CD4-positive, alpha-beta T cell treated with Interleukin-1 beta for 1 hour (primary cell): ENCODE measurements around the gene KANSL3.
"Not testable (repeated sequence)": the region's sequence is repeated elsewhere in the genome, so short reads cannot be mapped to it uniquely, and the experiment has no call there.

Experiments
- DNase-seq, 2 donors: peaks; one replicate each; pipeline ENCODE4 v3.0.0-alpha.2; 2020 to 2022

KANSL3 gene

DNA sequence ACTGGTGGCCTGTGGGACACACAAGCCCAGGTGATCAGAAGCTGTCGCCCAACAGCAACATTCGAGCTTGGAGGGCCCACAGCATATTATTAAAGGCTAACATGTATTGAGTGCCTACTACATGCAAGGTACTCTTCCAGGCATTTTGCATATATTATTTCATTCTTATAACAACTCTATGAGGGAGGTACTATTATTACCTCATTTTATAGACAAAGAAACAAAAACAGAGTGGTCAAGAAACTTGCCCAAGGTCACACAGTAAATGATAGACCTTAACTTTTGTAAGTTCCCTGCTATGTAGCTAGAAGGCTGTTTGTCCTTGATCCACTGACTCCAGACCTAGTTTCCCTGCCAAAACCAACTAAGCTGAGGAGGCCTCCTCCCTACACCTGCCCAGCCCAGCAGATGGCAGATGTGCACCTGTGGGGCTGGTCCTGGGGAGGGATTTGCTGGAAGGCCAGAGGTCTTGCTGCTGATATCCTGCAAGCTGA is 35.7 kb downstream of the KANSL3 start:
- DNase-seq: no peak

DNA sequence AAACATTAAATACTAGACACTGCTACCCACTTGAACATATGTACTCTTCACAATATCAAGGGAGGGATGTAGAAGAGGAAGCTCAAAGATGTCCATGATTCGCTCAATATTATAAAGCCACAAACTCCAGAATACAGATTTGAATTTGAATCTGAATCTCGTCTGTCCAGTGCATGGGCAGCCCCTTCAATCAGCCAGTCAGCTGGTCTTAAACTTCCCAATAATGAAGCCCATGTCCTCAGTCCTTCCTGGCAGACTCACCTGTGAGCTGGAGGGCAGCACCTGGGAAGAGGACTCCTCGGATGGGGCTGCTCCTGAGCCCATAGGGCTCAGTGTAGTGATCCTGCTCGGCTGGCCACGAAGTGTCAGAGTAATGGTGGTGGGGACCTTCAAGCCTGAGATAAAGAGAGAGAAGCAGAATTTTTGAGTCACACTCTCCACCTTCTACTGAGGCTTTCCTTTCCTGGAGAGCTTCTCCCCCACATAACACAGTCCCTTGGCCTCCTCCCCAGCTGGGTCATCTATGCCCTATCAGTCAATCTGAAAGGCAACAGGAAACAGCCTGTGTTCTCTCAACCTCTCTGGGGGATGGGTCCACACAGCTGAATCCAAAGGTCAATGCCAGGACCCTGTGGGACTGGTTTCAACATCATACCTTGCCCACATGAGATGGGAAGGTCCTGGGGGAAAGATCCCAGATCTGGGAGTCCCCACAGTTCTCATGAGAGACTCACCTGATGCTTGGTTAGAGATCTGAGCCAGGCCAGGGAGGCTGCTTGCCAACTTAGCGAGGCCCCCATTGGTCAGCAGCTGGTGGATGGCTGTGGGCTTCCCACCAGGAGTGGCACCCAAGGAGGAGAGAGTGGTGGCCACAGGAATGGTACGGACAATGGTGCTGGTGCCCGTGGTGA is 36.5 kb downstream of the KANSL3 start:
- DNase-seq: no peak

DNA sequence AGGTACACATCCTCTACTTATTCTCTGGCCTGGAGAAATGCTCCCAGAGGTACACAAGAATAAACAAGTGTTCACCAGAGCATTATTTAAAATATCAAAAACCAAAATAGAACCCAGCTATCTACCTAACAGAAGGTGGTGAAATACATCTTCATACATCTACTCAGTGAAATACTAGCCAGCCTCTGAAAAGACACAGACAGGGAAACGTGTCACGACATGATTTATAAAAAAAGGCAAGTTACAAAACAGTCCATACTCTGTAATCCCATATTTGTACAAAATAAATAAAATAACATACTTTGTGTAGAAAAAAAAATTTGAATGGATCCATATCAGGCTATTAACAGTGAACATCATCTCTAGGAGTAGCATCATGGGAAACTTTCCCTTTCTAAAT is 38.2 kb downstream of the KANSL3 start:
- no peak for DNase-seq

DNA sequence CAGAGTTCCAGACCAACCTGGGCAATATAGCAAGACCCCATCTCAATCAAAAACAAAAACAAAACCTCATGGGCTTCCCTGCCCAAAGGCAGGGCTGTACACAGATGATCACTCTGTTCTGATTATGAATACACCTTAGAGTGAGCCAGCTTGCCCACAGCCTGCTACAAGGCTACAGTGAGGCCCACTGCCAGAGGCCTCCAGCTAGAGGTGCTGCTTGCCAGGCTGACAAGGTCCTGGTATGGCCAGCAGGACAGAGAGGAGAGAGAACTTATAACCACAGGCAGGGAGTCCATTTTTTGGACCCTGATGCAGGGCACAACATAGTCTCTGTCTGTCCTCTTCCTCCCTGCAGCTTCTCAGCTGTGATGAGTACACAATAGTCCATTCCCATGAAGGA is 41.5 kb downstream of the KANSL3 start:
- DNase-seq: no peak

DNA sequence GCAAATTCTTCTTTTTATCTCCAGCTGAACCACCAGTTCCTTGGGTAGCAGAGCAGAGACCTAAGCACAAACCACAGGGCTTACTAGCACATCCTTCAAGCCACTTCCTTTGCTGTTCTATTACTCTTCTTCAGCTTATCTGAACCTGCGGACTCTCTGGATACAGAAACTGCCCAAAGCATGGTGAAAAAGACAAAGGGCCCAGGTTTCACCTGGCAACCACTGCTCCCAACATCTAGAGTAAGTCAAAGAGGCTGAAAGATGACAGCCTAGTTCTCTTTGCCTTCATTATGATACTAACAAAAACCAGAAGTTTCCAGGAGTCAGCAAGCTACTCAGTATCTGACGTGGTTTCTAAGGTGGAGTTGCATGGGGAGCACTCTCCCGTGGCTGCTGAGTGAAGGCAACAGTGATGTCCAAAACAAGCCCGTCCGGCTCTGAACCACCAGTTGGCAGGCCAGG is 43.4 kb downstream of the KANSL3 start:
- DNase-seq: no peak

DNA sequence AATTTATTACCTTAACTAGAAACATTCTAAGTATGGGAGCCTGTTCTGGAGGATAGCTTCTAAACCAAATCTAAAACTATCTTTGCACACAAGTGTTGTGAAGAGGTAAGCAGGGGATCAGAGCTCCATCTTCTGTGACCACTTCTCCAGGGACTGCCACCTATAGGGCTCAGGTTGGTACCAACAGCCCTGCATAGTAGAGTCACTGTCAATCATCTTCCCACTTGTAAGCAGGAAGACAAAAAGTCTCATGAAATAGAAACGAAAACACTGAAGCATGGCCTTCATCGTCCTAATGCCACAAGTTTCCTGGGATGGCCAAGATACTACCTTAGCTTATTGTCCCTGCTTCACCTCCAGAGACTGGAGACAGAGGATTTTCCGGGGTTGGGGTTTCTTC is 43.8 kb downstream of the KANSL3 start:
- peak in 1 of 2 donors; percentile 33 for DNase-seq

DNA sequence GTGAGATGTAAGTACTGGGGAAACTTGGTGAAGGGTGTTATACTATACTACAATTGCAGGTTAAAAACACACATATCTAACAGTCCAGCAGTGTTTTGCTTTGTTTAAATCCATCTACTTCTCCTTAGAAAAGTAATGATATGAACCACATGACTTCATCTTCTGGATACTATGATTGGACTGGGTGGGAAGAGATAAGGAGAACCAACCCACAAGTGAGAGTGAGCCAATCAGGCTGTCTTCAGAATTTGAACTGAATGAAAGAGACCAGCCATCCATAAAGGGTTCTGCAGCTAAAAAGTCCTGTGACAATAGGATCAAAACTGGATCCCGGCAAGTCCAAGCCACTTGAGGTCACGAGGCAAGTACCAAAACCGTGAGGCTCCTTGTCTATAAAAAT is 46.6 kb downstream of the KANSL3 start:
- no peak for DNase-seq

DNA sequence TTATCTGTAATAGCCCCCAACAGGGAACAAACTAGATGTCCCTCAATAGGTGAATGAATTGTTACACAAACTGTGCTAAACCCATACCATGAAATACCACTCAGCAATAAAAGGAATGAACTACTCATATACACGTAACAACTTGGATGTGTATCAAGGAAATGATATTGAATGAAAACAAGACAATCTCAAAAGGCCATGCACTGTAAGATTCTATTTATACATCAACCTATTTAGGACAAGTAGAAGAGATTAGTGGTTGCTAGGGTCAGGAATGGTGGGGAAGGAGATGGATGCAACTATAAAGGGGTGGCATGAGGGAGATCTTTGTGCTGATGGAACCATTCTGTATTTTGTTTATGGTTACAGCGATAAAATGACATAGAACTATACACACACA is 47.1 kb downstream of the KANSL3 start:
- DNase-seq: no peak

DNA sequence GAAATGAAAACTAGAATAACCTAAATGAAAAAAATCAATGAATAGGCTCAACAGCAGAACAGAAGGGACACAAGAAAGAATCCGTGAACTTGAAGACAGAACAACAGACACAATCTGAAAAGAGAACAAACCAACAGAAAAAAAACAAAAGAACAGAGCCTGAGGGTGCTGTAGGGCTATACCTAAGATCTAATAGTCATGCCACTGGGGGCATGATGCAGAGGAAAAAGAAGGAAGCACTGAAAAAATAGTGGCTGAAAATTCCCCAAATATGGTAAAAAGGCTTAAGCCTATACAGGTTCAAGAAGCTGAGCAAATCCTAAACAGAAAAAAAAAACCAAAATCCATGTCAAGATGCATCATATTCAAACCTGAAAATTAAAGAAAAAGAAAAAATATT is 50.3 kb downstream of the KANSL3 start:
- no peak for DNase-seq

DNA sequence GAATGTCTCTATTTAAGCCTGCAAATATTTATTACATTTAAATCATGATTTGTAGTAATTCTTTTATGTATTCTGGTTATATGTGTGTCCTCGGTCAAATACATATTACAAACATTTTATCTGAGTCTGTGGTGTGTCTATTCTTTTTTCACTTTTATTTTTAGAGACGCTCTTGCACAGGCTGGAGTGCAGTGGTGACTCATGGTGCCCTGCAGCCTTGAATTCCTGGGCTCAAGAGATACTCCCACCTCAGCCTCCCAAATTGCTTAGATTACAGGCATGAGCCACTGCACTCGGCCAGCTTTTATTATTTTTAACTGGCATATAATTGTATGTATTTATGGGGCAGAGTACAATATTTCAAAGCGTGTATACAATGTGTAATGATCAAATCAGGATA is 54.1 kb downstream of the KANSL3 start:
- no peak for DNase-seq

DNA sequence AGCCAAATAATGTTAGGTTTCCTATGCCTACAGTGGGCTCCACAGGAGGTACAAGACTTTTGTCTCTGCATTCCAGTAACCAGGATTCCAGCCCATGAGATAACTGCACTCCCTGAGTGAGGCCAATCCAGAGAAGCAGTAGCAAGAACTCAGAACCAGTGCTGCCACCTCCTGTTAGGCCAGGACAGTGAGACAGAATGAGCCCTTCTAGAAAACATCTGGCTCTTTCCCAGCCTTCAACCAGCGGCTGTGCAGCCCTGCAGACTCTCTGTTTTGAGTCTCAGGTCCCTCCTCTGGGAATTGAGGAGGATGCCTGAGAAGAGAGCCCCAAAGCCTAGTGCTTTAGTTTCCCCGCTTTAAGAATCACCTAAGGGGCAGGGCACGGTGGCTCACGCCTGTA is 57.3 kb downstream of the KANSL3 start:
- DNase-seq: no peak

DNA sequence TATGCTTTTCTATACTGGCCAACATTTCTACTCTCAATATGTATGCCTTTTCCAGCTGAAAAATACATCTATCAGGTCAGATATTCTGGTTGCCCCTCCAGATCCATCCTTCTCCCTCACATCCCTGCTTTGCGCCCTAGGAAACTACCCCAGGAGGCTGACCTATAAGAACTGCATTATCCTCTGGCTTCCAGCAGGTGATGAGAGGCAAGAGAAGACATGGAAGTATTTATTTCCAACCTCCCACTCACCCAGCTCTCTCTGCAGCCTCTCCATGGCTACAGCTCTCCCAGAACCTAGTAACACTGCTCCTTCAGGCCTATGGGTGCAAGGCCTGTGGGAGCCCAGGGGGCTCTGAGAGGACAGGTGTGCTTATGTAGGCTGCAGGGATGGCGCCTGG is 58.7 kb downstream of the KANSL3 start:
- DNase-seq: no peak

DNA sequence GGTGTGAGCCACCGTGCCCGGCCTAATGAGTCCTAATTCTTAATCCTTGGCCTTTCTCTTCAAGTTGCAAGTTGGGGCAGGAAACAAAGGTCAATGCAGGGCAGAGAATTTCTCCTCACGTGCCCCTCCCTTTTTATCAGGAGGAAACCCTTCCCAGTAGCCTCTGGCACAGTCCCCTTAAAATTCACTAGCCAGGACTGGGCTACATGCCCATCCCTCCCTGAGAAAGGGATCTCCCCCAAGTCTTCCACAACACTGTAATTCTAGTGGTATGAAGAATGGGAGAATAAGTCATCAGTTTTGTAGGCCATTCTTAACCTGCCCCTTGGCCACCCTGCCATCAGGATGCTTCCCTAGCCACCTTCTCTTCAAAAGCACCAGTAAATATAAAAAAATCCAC is 59.4 kb downstream of the KANSL3 start:
- DNase-seq: no peak

DNA sequence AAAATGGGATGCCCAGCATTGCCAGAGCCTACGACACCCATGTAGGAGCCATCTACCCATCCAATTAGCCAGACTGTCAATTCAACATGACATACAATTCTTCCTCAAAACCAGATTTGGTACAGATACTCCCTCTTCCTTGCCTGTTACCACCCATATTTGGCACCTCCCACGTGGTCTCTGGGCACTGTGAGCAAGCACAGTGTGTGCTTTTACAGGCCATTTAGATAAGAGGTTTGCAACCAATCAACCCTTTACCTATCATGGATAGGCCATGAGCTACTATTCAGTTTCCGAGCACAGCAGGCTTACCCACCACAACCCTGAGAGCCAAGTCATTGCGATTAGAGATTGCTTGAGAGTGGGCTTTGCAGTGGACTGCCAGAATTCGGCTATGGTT is 60.6 kb downstream of the KANSL3 start:
- no peak for DNase-seq

DNA sequence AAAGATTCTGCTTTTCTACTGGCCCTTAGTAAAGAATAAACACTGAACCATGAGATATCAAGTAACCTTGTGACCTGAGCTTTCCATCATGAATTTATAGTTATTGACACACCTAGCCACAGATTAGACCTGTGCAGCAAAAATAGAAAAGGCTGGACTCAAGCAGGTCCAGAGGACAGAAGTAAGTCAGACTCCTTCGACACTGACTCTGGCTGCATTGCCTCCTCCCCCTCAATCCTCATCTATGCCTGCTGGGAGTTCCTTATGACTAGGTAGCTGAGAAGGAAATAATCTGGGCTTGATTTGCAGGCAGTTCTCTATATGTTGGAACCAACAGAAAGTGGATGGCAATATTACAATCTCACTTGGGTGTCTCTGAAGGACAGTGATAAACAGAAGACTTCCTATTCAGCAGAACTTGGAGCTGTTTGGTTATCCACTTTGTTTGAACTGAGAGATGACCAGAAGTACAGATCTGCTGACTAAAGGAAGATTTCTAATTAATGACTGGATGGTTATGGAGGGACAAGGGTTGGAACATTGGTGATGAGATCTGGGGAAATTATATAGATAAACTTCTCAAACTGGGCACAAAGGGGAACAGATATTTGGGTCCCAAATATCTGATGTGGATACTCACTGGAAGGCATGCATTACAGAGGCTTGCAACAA is 62.2 kb downstream of the KANSL3 start:
- DNase-seq: no peak

DNA sequence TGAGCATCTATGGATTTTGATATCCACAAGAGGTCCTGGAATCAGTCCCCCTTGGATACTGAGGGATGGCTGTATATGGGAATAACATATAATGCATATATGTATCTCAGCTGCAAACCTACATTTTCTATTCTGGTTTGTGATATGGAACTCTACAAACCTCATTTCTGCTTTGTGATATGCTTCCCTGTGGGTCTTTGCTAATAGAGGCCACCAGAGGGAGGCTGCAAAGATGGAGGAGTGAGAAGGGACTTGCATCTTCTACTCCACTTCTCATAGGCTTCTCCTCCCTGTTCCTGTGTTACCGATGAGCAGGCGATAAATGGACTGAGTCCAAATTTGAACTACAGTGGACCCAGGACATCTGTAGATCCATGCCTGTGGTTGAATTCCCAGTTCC is 63.7 kb downstream of the KANSL3 start:
- DNase-seq: no peak

DNA sequence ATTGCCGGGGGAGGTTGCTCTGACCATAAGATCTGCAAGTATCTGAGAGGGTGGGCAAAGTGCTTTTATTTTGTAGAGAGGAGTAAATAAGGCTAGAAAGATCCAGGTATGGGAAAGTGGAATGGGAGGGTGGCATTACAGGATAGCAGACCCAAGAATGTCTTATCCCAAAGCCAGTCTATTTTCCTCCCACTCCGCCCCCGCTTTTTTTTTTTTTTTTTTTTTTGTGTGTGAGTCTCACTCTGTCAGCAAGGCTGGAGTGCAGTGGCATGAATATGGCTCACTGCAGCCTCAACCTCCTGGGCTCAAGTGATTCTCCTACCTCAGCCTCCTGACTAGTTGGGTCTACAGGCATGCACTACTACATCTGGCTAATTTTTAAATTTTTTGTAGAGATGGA is 70.0 kb downstream of the KANSL3 start:
- DNase-seq: no peak

DNA sequence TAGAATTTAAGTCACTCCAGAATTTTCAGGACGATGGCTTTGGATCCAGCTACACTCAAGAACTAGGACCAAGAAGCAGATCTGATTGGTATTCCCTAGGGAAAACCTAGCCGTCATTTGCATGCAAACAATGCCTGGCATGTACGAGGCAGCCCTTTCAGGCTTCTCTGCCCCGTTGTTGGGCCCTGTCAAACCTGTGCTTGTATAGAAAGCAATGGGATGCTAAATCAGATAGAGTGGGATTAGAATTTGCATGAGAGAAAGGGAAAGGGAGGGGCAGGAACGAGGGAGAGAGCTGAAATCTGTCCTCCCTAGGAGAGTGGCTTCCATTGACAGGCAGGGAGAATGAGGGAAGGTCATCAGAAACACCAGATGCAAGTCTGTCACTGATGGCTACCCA is 73.0 kb downstream of the KANSL3 start:
- no peak for DNase-seq

DNA sequence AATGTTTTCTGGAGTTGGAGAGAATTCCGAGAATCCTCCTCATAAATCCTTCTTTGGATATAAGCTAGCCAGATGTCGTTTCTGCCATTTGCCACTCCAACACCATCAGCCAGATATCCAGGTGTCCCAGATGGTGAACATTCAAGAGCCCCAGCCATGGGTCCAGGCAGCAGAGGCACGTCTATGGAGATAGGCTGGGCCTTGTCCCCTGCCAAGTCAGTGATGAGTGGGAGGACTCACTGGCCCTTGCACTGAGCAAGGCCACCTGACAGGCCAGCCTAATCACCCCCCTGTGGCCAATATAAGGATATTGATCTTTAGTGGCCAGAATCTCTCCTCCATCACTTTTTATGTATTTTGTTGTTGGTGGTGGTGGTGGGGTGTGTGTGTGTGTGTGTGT is 73.5 kb downstream of the KANSL3 start:
- DNase-seq: no peak

DNA sequence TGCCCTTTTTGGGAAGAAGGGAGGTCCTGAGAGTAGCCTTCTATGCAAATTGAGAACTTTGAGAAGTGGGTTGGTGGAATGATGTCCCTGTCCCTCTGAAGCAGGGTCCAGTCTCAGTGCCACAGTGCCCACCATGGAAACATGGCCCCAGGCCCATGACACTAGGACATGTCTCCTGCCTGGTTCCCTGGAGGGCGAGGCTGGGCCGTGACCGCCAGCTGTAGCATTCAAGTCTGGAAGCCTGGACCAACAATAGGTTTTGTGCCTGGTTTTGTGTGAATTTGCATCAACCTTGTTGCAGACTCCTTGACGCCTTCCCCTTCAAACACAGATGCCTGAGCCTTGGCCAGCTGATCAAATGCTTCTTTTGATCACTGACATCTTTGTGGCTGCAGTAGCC is 74.1 kb downstream of the KANSL3 start:
- no peak for DNase-seq

DNA sequence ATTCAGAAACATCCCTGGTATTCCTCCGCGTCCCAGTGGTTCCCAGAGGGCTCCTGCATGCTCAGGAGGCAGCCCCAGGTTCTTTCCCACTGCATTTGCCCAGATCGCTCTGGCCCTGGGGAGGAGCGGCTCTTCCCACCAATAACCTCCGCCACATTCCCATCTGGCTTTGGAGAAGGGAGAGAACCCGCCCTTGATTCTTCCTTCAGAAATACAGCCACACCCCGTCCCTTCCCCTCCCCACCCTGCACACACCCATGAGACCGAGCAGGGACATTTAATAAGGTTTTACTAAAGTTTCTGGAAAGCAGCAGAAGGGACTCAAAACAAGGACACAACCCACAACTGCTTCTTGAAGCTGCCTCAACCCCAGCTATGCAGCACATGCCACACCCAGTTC is 79.6 kb downstream of the KANSL3 start:
- no peak for DNase-seq

DNA sequence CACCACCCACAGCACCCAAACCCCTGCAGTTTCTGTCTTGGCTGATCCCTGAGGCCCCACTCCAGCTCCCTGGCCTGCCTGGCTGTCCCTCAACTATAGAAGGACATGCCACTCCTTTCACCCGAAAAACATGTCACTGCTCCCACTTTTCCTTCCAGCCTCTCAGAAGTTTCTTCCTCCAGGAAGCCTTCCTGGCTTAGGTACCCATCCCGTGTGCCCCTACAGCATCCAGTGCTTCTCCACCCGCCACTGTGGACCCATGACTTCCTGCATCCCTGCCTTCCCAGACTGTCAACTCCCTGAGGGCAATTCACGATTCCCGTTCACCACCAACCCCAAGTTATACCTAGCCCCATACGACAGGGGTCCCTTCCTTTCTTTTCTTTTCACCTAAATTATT is 80.1 kb downstream of the KANSL3 start:
- no peak for DNase-seq

DNA sequence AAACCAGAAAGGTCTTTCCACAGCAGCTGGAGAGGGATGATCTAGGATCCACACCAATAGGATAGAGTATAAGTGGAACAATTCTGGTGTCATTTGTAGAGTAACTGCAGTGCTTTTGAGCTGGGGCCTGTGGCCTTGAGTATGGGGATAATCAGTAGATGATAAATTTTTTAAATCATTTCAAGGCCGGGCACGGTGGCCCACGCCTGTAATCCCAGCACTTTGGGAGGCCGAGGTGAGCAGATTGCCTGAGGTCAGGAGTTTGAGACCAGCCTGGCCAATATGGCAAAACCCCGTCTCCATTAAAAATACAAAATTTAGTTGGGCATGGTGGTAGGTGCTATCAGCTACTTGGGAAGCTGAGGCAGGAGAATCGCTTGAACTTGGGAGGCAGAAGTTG is 80.7 kb downstream of the KANSL3 start:
- DNase-seq: not testable (repeated sequence)
